GM21576 (cell line): ENCODE data around the gene TMEM255B.

Source experiments
- ATAC-seq: cut with Tn5 transposase; IDR thresholded peaks from one replicate; pipeline ENCODE4 v1.9.1; 2021; ENCODE audit warnings: mild to moderate bottlenecking, moderate library complexity; ENCODE audit not compliant: unreplicated experiment

TMEM255B gene

GRCh38 chr13:113766035-113766800 lies 7.2 kb downstream of the TMEM255B start:
- ATAC-seq = no peak

GRCh38 chr13:113767366-113767765 lies 8.3 kb downstream of the TMEM255B start:
- ATAC-seq = no peak

GRCh38 chr13:113768018-113768905 lies 9.2 kb downstream of the TMEM255B start:
- ATAC-seq = no peak

- ATAC-seq = no peak
These were observed 10.1 kb downstream of the TMEM255B start for GRCh38 chr13:113769106-113769505.

GRCh38 chr13:113769881-113770280 lies 10.9 kb downstream of the TMEM255B start:
- no peak for ATAC-seq

- ATAC-seq = no peak
These were observed 11.4 kb downstream of the TMEM255B start for GRCh38 chr13:113770441-113770840.

GRCh38 chr13:113770937-113771336 lies 11.9 kb downstream of the TMEM255B start:
- no peak for ATAC-seq

GRCh38 chr13:113771709-113772331 lies 12.8 kb downstream of the TMEM255B start:
- ATAC-seq = no peak

- no peak for ATAC-seq
These were observed 15.4 kb downstream of the TMEM255B start for GRCh38 chr13:113774177-113775107.

GRCh38 chr13:113775451-113776145 lies 16.6 kb downstream of the TMEM255B start:
- no peak for ATAC-seq

- ATAC-seq = no peak
These were observed 17.5 kb downstream of the TMEM255B start for GRCh38 chr13:113776231-113777125.

- ATAC-seq = no peak
These were observed 18.6 kb downstream of the TMEM255B start for GRCh38 chr13:113777311-113778260.

- no peak for ATAC-seq
These were observed 22.5 kb downstream of the TMEM255B start for GRCh38 chr13:113781571-113781970.

GRCh38 chr13:113782472-113782871 lies 23.4 kb downstream of the TMEM255B start:
- no peak for ATAC-seq

GRCh38 chr13:113783200-113783881 lies 24.3 kb downstream of the TMEM255B start:
- ATAC-seq = no peak

- no peak for ATAC-seq
These were observed 25.1 kb downstream of the TMEM255B start for GRCh38 chr13:113783966-113784644.

GRCh38 chr13:113784645-113785024 lies 25.6 kb downstream of the TMEM255B start:
- no peak for ATAC-seq
